HG03457 (cell line): Measurements from ENCODE around the gene ISCA2.

Source experiments
- ATAC-seq: cut with Tn5 transposase; IDR thresholded peaks from one replicate; pipeline ENCODE4 v1.9.1; 2021; ENCODE audit warnings: moderate number of reproducible peaks; ENCODE audit not compliant: unreplicated experiment

ISCA2 gene

DNA sequence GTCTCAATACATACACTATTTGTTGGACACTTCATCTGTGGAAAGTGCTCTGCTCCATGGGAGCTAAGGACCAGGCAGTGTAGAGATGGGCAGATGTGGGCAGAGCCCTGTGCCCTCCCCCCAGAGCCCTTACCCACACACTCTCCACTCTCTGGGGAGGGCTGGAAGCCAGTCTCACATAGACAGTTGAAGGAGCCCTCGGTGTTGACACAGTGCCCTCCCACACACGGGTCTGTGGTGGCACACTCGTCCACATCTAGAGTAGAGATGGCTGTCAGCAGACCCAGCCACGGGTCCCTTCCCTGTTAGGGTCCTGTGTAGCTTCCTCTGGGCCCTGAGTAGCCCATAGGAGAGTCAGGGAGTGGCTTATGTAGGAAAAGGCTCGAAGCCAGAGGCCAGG, 14.3 kb downstream of the ISCA2 start:
- no peak for ATAC-seq

DNA sequence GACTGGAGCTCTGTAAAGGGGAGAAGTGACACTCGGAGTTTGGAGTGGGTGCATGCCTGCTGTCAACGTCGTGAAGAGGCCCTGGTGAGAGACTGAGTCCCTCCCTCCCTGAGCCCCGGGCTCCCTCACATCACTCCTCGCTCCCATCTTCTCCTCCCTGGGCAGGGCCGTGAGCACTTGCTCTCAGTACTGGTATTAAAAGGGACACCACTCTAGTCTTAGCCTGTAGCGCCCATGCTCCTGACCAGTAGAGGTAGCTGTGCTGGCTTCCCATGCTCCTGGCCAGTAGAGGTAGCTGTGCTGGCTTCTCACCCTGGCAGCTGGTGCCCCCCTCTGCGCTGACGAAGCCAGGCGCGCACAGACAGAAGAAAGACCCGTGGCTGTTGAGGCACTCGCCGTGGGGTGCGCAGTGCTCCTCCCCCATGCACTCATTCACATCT, 14.7 kb downstream of the ISCA2 start:
- ATAC-seq = no peak

DNA sequence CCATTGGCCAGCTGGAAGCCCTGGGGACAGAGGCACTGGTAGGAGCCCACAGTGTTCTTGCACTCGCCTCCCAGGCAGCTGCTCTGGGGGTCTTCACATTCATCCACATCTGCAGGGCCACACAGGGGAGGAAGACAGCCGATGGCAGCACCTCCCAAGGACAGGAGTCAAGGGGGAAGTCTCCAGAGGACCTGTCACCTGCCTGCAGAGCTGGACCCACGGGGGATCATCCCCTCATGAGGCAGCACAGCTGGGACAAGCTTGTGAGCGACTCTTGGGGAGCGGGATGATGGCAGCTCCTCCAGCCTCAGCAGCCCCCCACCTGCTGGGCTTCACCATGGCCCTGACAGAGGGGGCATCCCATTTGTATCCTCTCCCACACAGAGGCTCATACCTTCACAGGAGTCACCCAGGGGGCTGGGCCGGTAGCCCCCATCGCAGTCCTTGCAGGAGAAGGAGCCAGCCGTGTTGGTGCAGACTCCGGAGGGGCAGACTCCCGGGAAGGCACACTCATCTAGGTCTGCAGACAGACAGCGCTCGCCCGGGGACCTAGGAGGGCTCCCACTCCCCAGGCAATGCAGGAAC, 15.4 kb downstream of the ISCA2 start:
- no peak for ATAC-seq

DNA sequence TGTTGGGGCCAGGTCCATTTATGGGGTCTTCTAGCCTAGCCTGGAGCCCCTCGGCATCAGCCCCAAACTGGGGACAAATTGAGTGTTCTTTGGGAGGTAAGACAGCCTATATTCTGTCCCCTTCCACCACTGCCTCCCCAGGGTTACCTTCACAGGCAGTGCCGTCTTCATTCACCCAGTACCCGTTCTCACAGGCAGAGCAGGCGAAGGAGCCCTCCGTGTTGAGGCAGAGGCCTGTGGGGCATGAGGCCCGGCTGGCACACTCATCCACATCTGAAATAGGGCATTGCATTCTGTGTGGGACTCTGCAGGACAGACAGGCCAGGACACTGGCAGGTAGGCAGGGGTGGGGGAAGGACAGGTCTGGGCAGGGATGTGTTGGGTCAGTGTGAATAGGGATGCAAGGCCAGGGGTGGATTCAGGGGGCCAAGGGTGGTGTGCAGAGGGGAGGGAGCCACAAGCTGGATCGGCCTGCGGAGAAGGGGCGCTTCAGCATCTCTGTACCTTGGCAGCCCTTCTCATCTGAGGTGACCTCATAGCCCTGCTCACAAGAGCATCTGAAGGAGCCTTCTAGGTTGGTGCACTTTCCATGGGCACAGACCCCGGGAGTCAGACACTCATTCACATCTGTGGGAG, 16.1 kb downstream of the ISCA2 start:
- no peak for ATAC-seq

DNA sequence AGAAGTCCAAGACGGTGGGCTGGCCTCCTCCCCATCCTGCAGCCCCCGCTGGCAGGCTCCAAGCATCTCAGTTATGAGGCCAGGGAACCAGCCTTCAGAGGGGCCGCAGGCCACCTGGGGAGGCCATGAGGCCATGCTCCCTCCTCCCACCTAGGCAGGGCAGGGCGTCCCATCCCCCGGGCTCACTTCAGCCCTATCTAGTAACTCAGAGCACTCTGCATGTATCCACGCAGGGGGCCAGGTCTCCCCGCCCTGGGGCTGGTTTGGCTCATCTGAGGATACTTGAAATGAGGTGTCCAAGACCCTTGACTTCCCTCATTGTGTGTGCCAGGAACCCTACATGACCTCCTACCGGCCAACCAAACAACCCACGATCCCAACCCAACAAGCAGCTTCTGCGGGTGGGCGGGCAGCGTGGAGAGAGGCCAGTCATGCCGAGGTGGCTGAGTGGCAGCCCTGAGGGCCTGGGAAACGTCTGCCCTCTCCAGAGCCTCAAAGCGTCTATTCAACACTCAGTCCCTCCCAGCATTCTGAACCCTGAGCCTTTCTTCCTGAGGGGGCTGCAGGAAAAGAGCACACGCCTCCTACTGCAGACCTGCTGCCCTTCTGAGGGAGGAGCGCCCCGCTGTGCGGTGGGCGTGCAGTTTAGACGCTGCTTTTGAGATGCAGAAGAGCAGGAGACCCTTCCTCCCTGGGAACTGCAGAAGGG, 16.8 kb downstream of the ISCA2 start:
- ATAC-seq = no peak

DNA sequence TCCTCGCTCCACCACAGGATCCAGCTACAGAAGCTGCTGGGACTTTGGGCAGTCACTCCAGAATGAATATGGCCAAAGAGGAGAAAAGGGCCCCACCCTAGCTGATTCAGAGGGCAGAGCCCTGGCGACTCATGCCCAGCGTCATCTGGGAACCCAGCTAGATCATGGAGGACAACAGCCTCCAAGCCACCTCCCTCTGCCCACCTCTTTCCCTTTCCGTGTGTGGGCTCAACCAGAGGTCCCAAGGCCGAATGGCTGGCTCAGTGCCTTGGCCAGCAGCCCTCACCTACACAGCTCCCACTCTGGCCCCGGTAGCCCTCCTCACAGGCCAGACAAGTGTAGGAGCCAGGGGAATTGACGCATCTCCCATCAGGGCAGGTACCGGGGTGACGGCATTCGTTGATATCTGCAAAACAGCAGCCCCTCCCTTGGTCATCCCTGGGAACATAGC, 17.4 kb downstream of the ISCA2 start:
- ATAC-seq = no peak

DNA sequence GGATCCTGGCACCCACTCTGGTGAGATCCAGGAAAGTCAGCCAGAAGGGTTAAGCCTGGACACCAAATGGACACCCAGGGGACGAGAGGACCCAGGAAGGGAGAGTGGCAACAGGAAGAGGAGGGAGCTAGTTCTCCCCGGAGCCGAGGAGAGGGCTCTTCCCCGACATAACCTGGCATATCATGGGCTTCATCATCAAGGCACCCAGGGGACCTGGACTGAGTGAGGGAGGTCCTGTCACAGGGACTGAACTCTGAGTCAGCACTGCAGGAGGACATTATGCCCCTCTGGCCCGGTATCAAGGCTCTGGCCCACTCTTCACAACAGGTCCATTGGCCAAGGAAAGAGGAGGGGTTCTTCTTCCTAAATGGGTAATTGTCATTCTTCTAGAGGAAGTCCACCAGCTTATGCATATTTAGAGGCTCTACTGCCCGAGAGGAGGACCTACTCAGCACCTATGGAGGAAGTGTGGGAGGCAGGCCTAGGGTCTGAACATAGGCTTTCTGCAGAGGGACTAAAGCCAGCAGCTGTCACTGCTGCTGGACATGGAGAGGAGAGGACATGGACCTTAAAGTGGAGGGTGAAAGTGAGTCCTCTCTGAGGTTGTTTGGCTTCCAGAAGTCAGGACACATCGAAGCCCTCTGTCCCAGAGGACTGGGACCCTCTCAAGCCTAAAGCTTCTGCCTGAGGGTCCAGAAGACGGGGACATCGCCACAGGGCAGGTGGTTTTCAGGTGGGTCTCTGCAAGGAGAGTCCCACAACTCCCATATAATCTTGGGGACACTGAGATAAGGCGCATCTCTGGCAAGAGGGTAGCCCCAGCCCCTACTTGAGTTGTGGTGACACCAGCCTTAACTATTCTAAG, 18.6 kb downstream of the ISCA2 start:
- no peak for ATAC-seq

DNA sequence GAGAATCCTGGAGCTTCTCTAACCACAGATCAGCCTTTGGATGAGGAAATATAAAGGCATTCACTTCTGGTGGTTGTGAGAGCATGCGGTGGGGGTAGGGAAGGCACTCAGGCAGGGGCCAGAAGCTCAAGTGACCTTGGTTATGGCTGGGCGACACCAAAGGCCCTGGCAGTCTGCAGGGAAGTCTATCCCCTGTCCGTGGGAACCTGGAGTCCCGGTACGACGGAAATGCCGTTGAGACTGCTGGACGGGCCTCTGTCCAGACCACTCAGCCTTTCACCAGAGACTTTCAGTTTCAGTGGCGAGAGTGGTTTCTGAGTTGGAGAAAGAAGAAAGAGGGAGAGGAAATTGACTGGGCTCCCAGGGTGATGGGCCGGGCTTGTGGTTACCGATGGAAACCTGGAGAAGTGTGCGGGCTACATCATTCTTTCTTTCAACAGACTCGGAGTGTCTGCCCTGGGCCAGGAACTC, 20.9 kb downstream of the ISCA2 start:
- ATAC-seq = no peak

DNA sequence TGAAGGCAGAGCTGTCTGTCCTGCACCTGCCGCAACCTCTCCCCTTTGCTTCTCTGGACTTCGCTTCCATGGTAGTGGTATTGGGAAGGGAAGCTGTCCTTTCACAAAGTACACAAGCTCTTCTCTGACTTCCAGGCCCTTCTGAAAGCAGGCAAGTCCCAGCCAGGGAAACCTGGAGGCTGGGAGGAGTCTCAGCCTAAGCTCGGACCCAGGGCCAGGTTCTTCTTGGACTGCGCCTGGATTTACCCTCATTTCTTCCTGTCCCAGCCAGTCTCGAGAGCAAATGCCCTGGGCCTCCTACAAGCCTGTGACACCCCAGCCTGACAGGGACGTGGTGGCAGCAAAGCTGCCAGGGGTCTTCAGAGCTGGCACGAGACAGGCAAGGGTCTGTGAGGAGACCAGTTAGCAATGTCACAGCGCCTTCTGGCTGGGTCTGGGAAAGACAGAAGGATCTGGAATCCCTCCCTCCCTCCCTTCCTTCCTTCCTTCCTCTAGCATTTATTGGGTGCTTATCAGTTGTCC, 22.4 kb downstream of the ISCA2 start:
- ATAC-seq = no peak

DNA sequence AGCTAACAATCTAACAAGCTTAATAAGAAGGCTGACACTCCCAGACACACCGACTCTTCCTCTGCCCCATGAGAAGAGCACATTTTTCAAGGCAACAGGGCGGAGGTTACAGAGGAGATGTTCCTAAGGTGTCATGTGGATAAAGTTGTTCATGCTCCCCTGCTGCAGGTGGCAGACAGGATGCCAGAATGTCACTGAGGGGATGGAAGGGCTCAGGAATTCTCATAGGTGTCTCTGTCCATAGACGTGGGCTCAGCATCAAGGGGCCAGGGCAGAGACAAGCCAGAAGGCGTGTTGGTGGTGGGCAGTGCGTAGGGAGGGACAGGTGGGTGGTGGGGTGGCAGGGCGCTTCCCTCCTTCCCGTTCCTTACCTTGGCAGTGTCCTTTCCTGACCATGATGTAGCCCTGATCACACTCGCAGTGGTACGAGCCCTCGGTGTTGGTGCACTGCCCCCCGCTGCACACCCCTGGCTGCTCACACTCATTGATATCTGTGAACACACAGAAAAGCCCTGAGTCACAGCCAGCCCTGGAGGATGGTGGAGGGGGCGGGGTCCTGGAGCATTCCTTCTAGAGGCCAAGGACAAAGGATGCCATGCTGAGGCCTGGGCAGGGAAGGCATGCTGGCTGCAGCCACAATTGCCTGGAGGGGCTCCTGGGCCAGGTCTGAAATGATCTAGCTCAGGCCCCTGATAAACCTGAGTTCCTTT, 23.0 kb downstream of the ISCA2 start:
- no peak for ATAC-seq

DNA sequence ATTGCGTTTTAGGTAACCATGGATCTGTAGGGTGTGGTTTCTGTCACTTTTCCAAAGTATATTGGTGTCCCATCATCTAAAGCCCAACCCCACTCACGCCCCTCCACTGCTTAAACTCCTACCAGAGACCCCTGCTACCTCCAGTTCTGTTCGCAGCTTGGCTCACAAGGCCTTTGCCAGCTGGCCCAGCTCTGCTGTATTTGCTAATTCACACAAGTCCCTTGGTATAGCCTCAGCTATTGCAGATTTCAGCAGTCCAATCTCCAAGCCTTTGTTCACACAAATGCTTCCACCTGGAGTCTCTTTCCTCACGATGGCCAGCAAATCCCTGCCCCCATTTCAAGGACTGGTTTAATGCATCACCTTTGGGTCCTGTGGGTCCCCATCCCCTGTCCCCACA, 24.2 kb downstream of the ISCA2 start:
- no peak for ATAC-seq

DNA sequence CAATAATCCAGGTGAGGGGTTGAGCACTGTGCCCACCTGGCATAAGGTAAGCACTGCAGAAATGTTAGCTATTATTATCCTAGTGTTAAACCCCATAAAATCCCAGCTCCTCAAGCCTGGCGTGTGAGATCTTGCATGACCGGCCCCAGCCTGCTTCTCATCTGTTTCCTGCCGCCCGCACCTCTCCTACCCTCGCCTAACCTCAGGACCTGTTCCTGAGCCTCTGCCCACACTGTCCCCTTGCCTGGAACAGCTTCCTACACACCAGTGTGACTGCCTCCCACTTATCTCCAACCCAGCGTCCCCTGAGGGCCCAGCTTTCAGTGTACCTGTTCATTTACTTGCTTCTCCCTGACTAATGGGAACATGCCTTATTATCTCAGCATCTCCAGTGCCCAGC, 24.7 kb downstream of the ISCA2 start:
- ATAC-seq = no peak

DNA sequence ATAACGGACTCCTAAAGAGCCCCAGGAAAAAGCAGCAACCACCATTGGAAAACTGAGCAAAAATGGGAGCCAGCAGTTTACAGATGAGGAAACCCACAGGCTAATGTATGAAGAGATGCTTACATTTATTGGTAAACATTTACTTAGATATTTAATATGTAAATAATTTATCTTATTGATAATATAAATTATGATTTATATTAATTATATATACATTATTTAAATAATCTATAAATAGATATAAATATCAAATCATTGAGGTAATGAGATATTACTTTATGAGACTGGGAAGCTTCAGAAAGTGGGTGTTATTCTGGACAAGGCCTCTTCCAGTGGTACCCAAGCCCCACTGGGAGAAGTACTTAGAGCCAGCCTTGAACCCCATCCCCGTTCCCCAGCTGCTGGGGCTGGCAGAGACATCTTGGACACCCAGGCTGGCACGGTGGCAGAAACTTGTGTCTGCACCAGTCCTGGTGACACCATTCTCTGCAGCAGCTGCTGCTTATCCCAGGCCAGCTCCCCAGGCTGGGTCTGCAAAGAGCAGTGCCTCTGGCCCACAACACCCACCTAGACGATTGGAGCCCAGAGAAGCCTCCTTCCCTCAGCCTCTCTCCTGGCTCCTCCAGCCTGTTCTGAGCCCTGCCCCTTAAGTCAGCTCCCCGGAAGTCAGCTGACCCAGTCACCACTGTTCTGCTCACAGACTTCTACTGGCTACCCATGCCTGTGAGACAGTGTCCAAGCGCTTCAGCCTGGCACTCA, 25.9 kb downstream of the ISCA2 start:
- ATAC-seq = no peak

DNA sequence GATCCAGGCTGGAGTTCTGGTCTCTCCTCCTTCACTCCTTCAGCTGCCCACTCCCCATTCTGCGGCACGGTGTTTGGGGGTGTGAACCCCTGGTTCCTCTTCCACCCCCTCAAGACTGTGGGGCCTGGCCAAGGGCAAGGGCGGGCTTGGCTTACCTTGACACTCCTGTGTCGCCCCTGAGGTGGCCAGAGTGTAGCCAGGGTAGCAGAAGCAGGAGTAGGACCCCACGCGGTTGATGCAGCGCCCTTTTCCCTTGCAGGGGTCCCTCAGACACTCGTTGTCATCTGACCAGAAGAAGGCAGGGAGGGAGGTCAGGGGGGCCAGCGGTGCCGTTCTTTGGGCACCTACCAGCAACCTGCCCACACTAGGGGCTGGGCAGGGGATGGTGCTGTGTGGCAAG, 28.2 kb downstream of the ISCA2 start:
- no peak for ATAC-seq

DNA sequence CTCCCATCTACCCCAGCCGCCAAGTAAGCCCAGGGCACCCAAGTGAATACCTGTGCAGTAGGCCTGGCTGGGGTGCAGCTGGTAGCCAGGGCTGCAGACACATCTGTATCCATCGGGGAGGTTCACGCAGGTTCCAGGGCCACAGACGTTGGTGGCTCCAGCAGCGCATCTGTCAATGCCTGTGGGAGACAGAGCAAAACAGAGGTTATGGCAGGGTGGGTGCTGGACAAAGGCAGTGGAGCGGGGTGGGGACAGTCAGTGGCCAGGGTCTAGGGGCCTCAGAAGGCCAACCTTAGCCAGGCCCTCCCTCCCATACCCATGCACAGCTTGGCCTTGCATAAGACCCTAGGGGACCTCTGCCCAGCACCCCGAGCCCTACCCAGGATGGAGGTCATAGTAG, 29.2 kb downstream of the ISCA2 start:
- no peak for ATAC-seq

DNA sequence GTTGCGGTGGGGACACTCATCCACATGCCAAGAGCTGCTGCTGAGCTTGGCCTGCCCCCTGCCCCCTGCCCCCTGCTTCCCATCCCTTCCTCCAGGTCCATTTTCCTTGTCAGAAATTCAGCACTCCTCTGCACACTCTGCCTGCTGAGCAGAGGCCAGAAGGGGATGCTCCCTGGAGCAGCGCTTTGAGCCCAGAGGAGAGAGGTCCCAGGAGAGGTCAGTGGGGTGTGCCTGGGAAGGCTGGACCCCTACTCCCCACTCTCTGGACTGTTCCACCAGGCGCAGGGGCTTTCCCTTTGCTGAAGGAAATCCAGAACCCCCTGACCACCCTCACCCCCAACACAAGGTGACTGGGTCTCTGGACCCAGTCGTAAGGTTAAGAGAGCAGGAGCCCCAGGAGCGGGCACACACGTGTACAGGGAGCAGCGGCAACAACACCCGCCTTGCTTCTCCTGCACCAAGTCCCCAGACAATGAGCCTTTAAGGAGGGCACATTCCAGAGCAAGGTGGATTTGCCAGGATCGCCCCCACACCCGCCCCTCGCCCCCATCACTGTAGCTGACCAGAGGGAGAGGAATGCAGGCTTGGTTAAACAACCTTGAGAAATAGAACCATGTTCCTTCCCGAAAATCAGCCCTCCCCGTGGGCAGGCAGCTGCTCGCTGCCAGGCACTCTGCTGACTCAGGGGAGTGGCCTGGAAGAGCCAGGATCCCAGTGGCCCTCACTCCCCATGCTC, 30.7 kb downstream of the ISCA2 start:
- no peak for ATAC-seq

DNA sequence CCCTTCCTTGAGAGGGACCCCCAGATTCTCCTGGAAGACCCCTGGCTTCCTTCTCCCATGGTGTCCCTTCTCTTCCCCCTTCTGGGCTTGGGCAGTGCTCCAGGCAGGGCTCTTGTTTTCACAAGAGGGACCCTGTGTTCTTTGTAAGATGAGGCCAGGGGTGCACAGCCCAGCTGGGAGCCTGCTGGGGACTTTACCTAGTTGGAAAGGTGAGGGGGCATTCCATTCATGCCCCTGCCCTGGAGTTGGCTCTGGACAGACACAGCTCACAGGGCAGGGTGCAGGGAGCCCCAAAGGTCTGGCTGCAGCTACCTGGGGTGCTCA, 31.2 kb downstream of the ISCA2 start:
- no peak for ATAC-seq

DNA sequence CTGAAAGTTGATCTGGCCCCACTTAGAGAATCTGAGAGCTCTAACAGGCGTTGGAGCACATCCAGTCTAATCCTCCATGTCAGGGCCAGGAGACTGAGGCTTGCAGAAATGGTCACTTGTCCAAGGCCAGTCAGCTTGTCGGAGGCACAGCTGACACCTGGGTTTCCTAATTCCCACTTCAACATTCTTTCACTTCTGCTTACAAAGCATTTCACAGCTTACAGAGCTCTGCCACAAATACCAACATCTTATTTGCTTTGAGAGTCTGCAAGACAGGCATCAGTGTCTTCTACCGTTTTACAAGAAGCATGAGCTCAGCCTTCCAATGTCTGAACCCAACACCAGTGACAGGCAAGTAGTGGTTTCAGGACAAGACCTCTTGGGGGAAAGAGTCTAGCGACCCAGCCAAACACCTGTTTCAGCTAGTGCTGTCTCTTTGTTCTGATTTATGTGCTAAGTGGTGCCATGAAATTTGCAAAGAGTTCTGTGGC, 31.8 kb downstream of the ISCA2 start:
- ATAC-seq = no peak
